ENCODE results near the gene MAP3K20.
"Not testable (repeated sequence)": the region's sequence is repeated elsewhere in the genome, so short reads cannot be mapped to it uniquely, and the experiment has no call there.

The MAP3K20 gene

GRCh38 chr2:173128132-173128531 is 52.5 kb downstream of the MAP3K20 start:
- not testable (repeated sequence) for DNase-seq

- peak; percentile 33 for DNase-seq
Observed at GRCh38 chr2:173130496-173131465, 55.1 kb downstream of the MAP3K20 start.

GRCh38 chr2:173132531-173132930 is 56.9 kb downstream of the MAP3K20 start:
- DNase-seq = no peak

- no peak for DNase-seq
Observed at GRCh38 chr2:173134703-173135102, 59.1 kb downstream of the MAP3K20 start.

GRCh38 chr2:173136067-173136466 is 60.4 kb downstream of the MAP3K20 start:
- no peak for DNase-seq

- no peak for DNase-seq
Observed at GRCh38 chr2:173136599-173136998, 61.0 kb downstream of the MAP3K20 start.

GRCh38 chr2:173137610-173138009 is 62.0 kb downstream of the MAP3K20 start:
- DNase-seq = no peak

GRCh38 chr2:173138962-173139361 is 63.3 kb downstream of the MAP3K20 start:
- no peak for DNase-seq

- DNase-seq = no peak
Observed at GRCh38 chr2:173141666-173142065, 66.0 kb downstream of the MAP3K20 start.

GRCh38 chr2:173145454-173145853 is 69.8 kb downstream of the MAP3K20 start:
- DNase-seq = no peak

GRCh38 chr2:173146590-173146989 is 70.9 kb downstream of the MAP3K20 start:
- no peak for DNase-seq

GRCh38 chr2:173148520-173148919 is 72.9 kb downstream of the MAP3K20 start:
- DNase-seq = no peak

GRCh38 chr2:173149491-173149890 is 73.8 kb downstream of the MAP3K20 start:
- no peak for DNase-seq

GRCh38 chr2:173150087-173150486 is 74.4 kb downstream of the MAP3K20 start:
- no peak for DNase-seq

GRCh38 chr2:173150963-173151362 is 75.3 kb downstream of the MAP3K20 start:
- DNase-seq = no peak

- DNase-seq = no peak
Observed at GRCh38 chr2:173151671-173152401, 76.2 kb downstream of the MAP3K20 start.

GRCh38 chr2:173153301-173153885 is 77.7 kb downstream of the MAP3K20 start:
- DNase-seq = no peak

- peak; percentile 67 for DNase-seq
Observed at GRCh38 chr2:173157676-173158293, 82.1 kb downstream of the MAP3K20 start.

- peak; percentile 64 for DNase-seq
Observed at GRCh38 chr2:173159791-173160463, 84.3 kb downstream of the MAP3K20 start.

GRCh38 chr2:173160618-173161017 is 85.0 kb downstream of the MAP3K20 start:
- DNase-seq = no peak

- no peak for DNase-seq
Observed at GRCh38 chr2:173161040-173161439, 85.4 kb downstream of the MAP3K20 start.

GRCh38 chr2:173161507-173161906 is 85.9 kb downstream of the MAP3K20 start:
- DNase-seq = no peak
